H1 (cell line): ENCODE data around the gene ASAP3. TPM values are rescaled to one million over a fixed set of nuclear protein-coding genes. Genes with fewer than 3 reads are reported as not detected.

Experiments
- ASH2L ChIP-seq: fragments of 200-600, 300-600 bp; sonication (generic); IDR thresholded peaks from one replicate; pipeline ENCODE4 v1.7.1; 2017; ENCODE audit warnings: low read length
- CEBPB ChIP-seq: IDR thresholded peaks from 2 replicates; pipeline ENCODE4 v1.6.1; 2012; ENCODE audit warnings: low read depth, low read length
- CREB1 ChIP-seq: IDR thresholded peaks from 2 replicates; pipeline ENCODE4 v1.6.1; 2012; ENCODE audit warnings: inconsistent platforms
- GTF2F1 ChIP-seq: IDR thresholded peaks from 2 replicates; pipeline ENCODE4 v1.6.1; 2012; ENCODE audit warnings: low read depth, low read length, improper control_type of control experiment, borderline replicate concordance
- KDM1A ChIP-seq: fragments of 200-600, 300-600 bp; sonication (generic); IDR thresholded peaks from 2 replicates; pipeline ENCODE4 v1.7.1; 2016; ENCODE audit warnings: mild to moderate bottlenecking, low read length, borderline replicate concordance
- POLR2A ChIP-seq, 2 experiments: IDR thresholded peaks; 1 replicate in 1 of 2; 2 replicates in 1 of 2; pipeline ENCODE4 v1.6.1; 2011; ENCODE audit warnings: low read depth in 2 of 2, low read length in 2 of 2, mild to moderate bottlenecking in 2 of 2; ENCODE audit errors: control extremely low read depth in 1 of 2
- POLR2AphosphoS5 ChIP-seq: IDR thresholded peaks from 2 replicates; pipeline ENCODE4 v1.6.1; 2011; ENCODE audit warnings: low read depth, low read length
- SP4 ChIP-seq: IDR thresholded peaks from 2 replicates; pipeline ENCODE4 v1.6.1; 2012; ENCODE audit warnings: low read length, inconsistent platforms
- SUZ12 ChIP-seq: fragments of 200-600 bp; sonication (generic); IDR thresholded peaks from 2 replicates; pipeline ENCODE4 v1.6.1; 2012; ENCODE audit warnings: mild to moderate bottlenecking, inconsistent platforms, low read length, moderate library complexity, mixed read lengths
- TAF1 ChIP-seq: IDR thresholded peaks from 2 replicates; pipeline ENCODE4 v1.6.1; 2011; ENCODE audit warnings: mild to moderate bottlenecking, low read depth, low read length
- TAF7 ChIP-seq: optimal IDR thresholded peaks from 2 replicates; pipeline ENCODE3; 2011; ENCODE audit warnings: low read depth, mild to moderate bottlenecking, inconsistent platforms, low read length, moderate library complexity, borderline replicate concordance
- TEAD4 ChIP-seq: IDR thresholded peaks from 2 replicates; pipeline ENCODE4 v1.6.1; 2012; ENCODE audit warnings: low read depth, low read length, inconsistent platforms, mixed read lengths
- polyA plus RNA-seq, 7 experiments: library from polyadenylated mRNA; depleted of rRNA in 3 of 7; stranded (reverse) in 5 of 7; unstranded in 2 of 7; fragments of >200 nt in 5 of 7; fragments of 200-250 nt in 2 of 7; gene quantifications; 1 replicate in 5 of 7; 2 replicates in 1 of 7; 4 replicates in 1 of 7; pipeline versions ENCODE4 v1.2.1 to v1.2.3, GENCODE V29; 2011 to 2013; ENCODE audit warnings: missing spikeins in 2 of 7, mixed read lengths in 2 of 7
- total RNA-seq: library from RNA; stranded (reverse); fragmentation: NEBNext Ultra II Directional; extraction: Animal tissue kit (Norgen Biotek cat#: 25700); gene quantifications from 2 replicates; pipeline ENCODE4 v1.2.1, GENCODE V29; 2021
- TF ChIP-seq, protein P1 (sequence below): IDR thresholded peaks from 2 replicates; pipeline ENCODE4 v1.6.1; 2012; ENCODE audit warnings: inconsistent platforms
- TF ChIP-seq, protein P2 (sequence below), 3 experiments: IDR thresholded peaks; 1 replicate in 2 of 3; 2 replicates in 1 of 3; pipeline versions ENCODE4 v1.5.1 to v1.6.1; 2011; ENCODE audit warnings: low read length in 3 of 3, mild to moderate bottlenecking in 3 of 3, inconsistent platforms in 2 of 3, low read depth in 1 of 3, moderate library complexity in 1 of 3; ENCODE audit not compliant: insufficient read depth in 1 of 3; ENCODE audit errors: control extremely low read depth in 1 of 3

The ASAP3 gene
- total and polyA plus RNA-seq, 2 of the 8 experiments (the other 6 are each of a cell fraction or from before 2014, with no cell fraction given): 53.1 to 58.0 TPM

DNA sequence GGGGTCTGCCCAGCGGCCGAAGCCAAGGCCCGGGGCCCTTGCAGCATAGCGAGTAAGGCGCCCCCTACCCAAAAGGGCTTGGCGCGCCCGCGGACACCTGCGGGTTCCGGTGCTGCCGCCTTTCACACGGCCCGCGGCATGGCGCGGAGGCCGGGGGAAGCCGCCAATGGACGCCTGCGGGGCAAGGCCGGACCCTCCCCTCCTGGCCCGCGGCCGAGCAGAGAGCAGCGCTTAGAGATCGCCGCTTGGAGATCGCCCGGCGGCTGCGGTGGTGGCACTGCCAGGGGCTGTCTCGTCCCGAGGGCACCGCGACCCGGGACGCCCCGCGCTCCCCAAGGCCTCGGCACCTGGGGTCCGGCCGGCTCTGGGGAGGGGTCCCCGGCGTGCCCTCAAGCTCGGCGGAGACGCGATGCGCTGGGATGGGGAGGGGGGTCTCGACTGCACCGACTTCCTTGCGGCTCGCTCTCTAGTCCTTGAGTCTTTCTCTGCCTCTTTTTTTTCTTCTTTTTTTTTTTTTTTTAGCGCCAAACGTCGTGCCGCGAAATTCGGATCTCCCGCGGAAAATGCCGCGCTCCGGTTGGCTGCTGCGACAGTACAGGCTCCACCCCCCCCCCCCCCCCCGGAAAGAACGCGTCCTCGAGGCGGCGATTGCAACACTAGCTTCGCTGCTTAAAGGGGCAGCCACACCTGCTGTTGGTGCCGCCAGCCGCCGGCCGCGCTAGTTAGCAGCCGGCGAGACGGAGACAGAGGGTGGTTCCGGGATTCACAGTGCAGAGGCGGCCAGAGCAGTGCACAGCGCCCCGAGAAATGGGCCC lies 47.0 kb upstream of the ASAP3 start, which contains the start of gene E2F2 (continued):
- TF ChIP-seq POLR2A (IDR thresholded peaks at IDR 0.05; ENCODE audit: control extremely low read depth in 1 of 2, low read depth in 2 of 2, low read length in 2 of 2) (peak in 1 of 2 experiments; percentile 75; a peak in 2 of 3 replicates), CREB1 (peak; percentile 65), KDM1A (no peak), SP4 (peak; percentile 78), TAF7 (peak; percentile 44), POLR2AphosphoS5 (peak; percentile 77), CEBPB (peak; percentile 98), SUZ12 (no peak), GTF2F1 (no peak), TAF1 (peak; percentile 75), ASH2L (peak; percentile 76), TEAD4 (no peak)
- TF ChIP-seq, protein P1, sequence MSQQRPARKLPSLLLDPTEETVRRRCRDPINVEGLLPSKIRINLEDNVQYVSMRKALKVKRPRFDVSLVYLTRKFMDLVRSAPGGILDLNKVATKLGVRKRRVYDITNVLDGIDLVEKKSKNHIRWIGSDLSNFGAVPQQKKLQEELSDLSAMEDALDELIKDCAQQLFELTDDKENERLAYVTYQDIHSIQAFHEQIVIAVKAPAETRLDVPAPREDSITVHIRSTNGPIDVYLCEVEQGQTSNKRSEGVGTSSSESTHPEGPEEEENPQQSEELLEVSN: peak; percentile 98
- TF ChIP-seq, protein P2, sequence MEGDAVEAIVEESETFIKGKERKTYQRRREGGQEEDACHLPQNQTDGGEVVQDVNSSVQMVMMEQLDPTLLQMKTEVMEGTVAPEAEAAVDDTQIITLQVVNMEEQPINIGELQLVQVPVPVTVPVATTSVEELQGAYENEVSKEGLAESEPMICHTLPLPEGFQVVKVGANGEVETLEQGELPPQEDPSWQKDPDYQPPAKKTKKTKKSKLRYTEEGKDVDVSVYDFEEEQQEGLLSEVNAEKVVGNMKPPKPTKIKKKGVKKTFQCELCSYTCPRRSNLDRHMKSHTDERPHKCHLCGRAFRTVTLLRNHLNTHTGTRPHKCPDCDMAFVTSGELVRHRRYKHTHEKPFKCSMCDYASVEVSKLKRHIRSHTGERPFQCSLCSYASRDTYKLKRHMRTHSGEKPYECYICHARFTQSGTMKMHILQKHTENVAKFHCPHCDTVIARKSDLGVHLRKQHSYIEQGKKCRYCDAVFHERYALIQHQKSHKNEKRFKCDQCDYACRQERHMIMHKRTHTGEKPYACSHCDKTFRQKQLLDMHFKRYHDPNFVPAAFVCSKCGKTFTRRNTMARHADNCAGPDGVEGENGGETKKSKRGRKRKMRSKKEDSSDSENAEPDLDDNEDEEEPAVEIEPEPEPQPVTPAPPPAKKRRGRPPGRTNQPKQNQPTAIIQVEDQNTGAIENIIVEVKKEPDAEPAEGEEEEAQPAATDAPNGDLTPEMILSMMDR (IDR thresholded peaks at IDR 0.05; ENCODE audit: control extremely low read depth in 1 of 3, insufficient read depth in 1 of 3, low read depth in 1 of 3, low read length in 3 of 3): peak; percentile 1 to 37 (median 32); a peak in 3 of 4 replicates
